AG09309 (cell line): ENCODE data around the gene ZFHX3.

ENCODE experiments used
- DNase-seq: peaks from one replicate; pipeline ENCODE4 v3.0.0-alpha.2; 2010; ENCODE audit warnings: low read depth
- H3K4me3 ChIP-seq: 2 replicates; pipeline ENCODE4 v1.5.1; 2011; ENCODE audit warnings: mild to moderate bottlenecking, low read depth, low read length, moderate library complexity; ENCODE audit not compliant: control insufficient read depth
- TF ChIP-seq, protein P1 (sequence below): IDR thresholded peaks from 2 replicates; pipeline ENCODE4 v1.5.1; 2011; ENCODE audit warnings: mild to moderate bottlenecking, low read depth, low read length, inconsistent platforms; ENCODE audit not compliant: insufficient read depth, control insufficient read depth; ENCODE audit errors: missing control alignments

ZFHX3 gene

DNA sequence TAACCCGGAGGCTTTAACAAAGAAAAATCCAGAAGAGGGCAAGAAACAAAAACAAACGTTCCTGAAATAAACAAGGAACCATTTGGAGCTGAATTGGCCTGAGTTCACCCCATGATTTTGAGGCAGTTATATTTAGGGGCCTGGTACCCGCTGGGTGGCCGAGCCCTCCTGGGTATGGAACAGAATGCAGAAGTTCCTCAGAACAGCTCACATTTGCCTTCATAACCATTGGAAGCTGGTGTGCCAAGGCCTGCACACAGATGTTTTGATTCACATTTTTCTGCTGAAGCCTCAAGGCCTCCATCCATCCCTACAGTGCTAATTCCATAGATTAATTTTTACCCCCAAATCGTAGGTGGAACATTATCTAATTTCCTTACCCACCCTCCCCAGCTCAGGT is 3.3 kb upstream of the ZFHX3 start:
- H3K4me3 ChIP-seq: no peak overlapping the region
- TF ChIP-seq, protein P1, sequence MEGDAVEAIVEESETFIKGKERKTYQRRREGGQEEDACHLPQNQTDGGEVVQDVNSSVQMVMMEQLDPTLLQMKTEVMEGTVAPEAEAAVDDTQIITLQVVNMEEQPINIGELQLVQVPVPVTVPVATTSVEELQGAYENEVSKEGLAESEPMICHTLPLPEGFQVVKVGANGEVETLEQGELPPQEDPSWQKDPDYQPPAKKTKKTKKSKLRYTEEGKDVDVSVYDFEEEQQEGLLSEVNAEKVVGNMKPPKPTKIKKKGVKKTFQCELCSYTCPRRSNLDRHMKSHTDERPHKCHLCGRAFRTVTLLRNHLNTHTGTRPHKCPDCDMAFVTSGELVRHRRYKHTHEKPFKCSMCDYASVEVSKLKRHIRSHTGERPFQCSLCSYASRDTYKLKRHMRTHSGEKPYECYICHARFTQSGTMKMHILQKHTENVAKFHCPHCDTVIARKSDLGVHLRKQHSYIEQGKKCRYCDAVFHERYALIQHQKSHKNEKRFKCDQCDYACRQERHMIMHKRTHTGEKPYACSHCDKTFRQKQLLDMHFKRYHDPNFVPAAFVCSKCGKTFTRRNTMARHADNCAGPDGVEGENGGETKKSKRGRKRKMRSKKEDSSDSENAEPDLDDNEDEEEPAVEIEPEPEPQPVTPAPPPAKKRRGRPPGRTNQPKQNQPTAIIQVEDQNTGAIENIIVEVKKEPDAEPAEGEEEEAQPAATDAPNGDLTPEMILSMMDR: no peak
- no peak for DNase-seq

GRCh38 chr16:73050201-73051099 is 2.5 kb upstream of the ZFHX3 start:
- H3K4me3 ChIP-seq: no peak overlapping the region
- DNase-seq: no peak
- TF ChIP-seq, protein P1: no peak

- TF ChIP-seq, protein P1: no peak
- H3K4me3 ChIP-seq: no peak overlapping the region
- no peak for DNase-seq
These were observed 1.6 kb upstream of the ZFHX3 start for GRCh38 chr16:73049511-73049910.

GRCh38 chr16:73049091-73049490 is 1.2 kb upstream of the ZFHX3 start:
- DNase-seq: no peak
- H3K4me3 ChIP-seq: no peak overlapping the region; the same call in 1 of the 2 replicates
- TF ChIP-seq, protein P1: no peak

DNA sequence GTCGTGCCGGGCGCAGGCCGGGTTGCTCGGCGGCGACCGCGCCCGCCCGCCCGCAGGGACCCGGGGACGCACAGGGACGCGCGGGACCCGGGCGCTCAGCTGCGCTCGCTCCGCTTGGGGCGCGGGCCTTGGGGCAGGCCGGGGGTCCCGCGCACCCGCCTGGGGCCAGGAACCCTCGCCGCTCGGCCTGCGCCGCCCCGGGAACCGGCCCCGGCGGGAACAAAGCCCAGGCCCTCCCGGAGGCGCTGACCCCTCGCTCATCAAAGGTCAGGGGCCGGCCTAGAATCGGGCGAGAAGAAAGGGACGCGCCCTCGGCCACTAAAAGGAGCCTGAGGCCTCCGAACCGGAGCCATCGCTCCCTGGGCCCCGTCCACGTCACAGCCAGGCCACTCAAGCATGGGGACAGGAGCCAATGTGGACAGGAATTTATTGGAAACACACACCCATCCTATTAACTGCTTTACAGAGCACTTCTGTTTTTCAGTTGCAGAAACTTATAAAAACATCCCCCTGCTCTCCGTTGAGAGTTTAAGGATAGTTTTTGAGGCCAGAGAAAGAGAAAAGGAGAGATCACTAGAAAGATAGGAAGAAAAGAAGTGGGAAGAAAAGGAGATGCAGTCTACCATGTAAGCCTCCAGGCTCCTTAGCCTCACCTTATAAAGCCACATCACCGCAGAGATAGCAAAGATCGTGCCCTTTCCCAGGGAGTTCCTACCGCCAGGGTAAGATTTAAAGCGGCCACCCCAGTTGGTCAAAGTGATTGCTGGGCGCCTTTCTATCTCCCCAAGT is 558 bp upstream of the ZFHX3 start:
- DNase-seq: no peak
- TF ChIP-seq, protein P1: no peak
- peak overlapping the region; percentile 77 for H3K4me3 ChIP-seq

- TF ChIP-seq, protein P1: no peak
- DNase-seq: peak; percentile 71
- H3K4me3 ChIP-seq: peak overlapping the region; percentile 77
These were observed 750 bp downstream of the ZFHX3 start for GRCh38 chr16:73047221-73047535.
